Body of pancreas (tissue), 4 donors: ENCODE results near the gene SLMAP. TPM values are rescaled to one million over a fixed set of nuclear protein-coding genes. Genes with fewer than 3 reads are reported as not detected.

Source experiments
- ATAC-seq: fragments of 150-250 bp; one replicate; pipeline ENCODE4 v1.9.1; 2016
- DNase-seq, 4 donors: peaks; one replicate each; pipeline ENCODE4 v3.0.0-alpha.2; 2019
- H3K27ac ChIP-seq, 4 donors: fragments of 200-600 bp; sonication (generic); 1 replicate in 3 of 4; 2 replicates in 1 of 4; pipeline versions ENCODE4 v1.5.1 to v1.6.1; 2016 to 2019; ENCODE audit warnings: mild to moderate bottlenecking in 1 of 4, mixed read lengths in 1 of 4, moderate library complexity in 1 of 4
- H3K27me3 ChIP-seq, 2 donors: fragments of 200-600 bp; sonication (generic); one replicate each; pipeline ENCODE4 v1.6.0; 2016; ENCODE audit warnings: mild to moderate bottlenecking in 1 of 2
- H3K36me3 ChIP-seq, 2 donors: fragments of 200-600 bp; sonication (generic); replicated peaks in 1 of 2; 2 replicates each; pipeline ENCODE4 v1.5.1; 2016; ENCODE audit warnings: low read depth in 2 of 2; ENCODE audit not compliant: insufficient read depth in 1 of 2
- H3K4me1 ChIP-seq: fragments of 200-600 bp; sonication (generic); one replicate; pipeline ENCODE4 v1.6.0; 2016
- H3K4me3 ChIP-seq, 2 donors: fragments of 200-600 bp; sonication (generic); 1 replicate in 1 of 2; 2 replicates in 1 of 2; pipeline ENCODE4 v1.5.1; 2016 to 2019
- H3K9me3 ChIP-seq, 3 donors: fragments of 200-600 bp; sonication (generic); 1 replicate in 2 of 3; 2 replicates in 1 of 3; pipeline ENCODE4 v1.5.1; 2016
- POLR2A ChIP-seq, 3 donors: fragments of 450-650 bp; IDR thresholded peaks; one replicate each; pipeline ENCODE4 v1.6.1; 2016; ENCODE audit warnings: antibody characterized with exemption in 3 of 3, mild to moderate bottlenecking in 2 of 3
- WGBS, 2 donors: methylation state at CpG; one replicate each; pipeline ENCODE4 v1.1.5; 2017; 5-methylcytosine and 5-hydroxymethylcytosine counted together
- intact Hi-C: fragments of 100-400 bp; cut with DNase I; formaldehyde crosslinking; loops from one replicate; pipeline ENCODE4 v1.15.1; 2023
- total RNA-seq, 2 donors: library from RNA; depleted of rRNA; stranded (reverse); fragments of >200 nt; gene quantifications; one replicate each; pipeline ENCODE4 v1.1.0, GENCODE V29; 2016
- TF ChIP-seq, protein P1 (sequence below), 7 experiments: fragments of 450-650 bp in 4 of 7; fragments of 200-600 bp in 3 of 7; sonication (generic) in 3 of 7; IDR thresholded peaks; one replicate each; pipeline ENCODE4 v1.5.1; 2016 to 2019; ENCODE audit warnings: antibody characterized with exemption in 7 of 7

SLMAP gene
- total RNA-seq, 2 donors from 2014 or later: 36.6 TPM

DNA sequence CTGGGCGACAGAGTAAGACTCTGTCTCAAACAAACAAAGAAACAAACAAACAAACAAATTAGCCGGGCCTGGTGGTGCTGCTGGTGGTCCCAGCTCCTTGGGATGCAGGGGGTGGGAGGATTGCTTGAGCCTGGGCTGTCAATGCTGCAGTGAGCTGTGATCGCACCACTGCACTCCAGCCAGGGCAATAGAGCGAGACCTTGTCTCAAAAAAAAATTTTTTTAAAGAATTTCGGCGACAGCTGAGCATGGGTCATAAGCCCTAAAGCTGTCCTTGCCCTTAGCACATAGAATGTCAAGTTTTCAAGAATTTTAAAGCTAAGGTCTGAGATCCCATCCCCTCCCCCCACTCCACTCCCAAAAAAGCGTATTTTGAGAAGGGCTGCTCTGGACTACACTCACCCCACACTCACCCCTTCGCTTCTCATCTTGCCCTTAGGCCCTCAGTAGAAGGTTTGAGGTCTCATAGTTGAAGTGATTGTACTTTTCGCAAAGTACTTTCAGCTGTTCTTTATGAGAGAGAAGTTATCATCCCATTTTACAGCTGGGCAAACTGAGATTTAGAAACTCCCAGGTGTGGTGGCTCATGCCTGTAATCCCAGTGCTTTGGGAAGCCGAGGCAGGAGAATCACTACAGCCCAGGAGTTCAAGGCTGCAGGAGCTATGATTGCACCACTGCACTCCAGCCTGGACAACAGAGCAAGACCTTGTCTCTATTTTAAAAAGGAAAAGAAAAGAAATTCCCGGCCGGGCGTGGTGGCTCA is 217.8 kb downstream of the SLMAP start:
- Histone ChIP-seq H3K27me3 (no peaks in the 10 kb centered on the region), H3K4me3 (no peak overlapping the region), H3K36me3 (no peaks in the 10 kb centered on the region), H3K4me1 (no peaks in the 10 kb centered on the region), H3K27ac (no peak overlapping the region), H3K9me3 (no peaks in the 10 kb centered on the region)
- DNase-seq: no peak
- TF ChIP-seq, protein P1, sequence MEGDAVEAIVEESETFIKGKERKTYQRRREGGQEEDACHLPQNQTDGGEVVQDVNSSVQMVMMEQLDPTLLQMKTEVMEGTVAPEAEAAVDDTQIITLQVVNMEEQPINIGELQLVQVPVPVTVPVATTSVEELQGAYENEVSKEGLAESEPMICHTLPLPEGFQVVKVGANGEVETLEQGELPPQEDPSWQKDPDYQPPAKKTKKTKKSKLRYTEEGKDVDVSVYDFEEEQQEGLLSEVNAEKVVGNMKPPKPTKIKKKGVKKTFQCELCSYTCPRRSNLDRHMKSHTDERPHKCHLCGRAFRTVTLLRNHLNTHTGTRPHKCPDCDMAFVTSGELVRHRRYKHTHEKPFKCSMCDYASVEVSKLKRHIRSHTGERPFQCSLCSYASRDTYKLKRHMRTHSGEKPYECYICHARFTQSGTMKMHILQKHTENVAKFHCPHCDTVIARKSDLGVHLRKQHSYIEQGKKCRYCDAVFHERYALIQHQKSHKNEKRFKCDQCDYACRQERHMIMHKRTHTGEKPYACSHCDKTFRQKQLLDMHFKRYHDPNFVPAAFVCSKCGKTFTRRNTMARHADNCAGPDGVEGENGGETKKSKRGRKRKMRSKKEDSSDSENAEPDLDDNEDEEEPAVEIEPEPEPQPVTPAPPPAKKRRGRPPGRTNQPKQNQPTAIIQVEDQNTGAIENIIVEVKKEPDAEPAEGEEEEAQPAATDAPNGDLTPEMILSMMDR (IDR thresholded peaks at IDR 0.05): no peak
- no peak for TF ChIP-seq POLR2A (IDR thresholded peaks at IDR 0.05)
- 89 to 91% methylated on average over 13 of the region's 13 CpGs for WGBS, 2 donors
- intact Hi-C loops: no loop called here
- no peak for ATAC-seq

- no peaks in the 10 kb centered on the region for H3K27me3 ChIP-seq
- H3K4me1 ChIP-seq: no peaks in the 10 kb centered on the region
- no peaks in the 10 kb centered on the region for H3K9me3 ChIP-seq
- ATAC-seq: peak; percentile 27
- WGBS, 2 donors: 70% methylated on average over 6 of the region's 6 CpGs
- DNase-seq: peak in 1 of 4 donors; percentile 25
- H3K36me3 ChIP-seq: no peaks in the 10 kb centered on the region
- H3K27ac ChIP-seq: no peak overlapping the region
- intact Hi-C loops: no loop called here
- no peak for TF ChIP-seq POLR2A (IDR thresholded peaks at IDR 0.05)
- TF ChIP-seq, protein P1 (IDR thresholded peaks at IDR 0.05): no peak
- no peak overlapping the region for H3K4me3 ChIP-seq
Measured at GRCh38 chr3:57974796-57975388, 218.8 kb downstream of the SLMAP start.

- no peak for DNase-seq
Measured at GRCh38 chr3:57977818-57978235, 221.7 kb downstream of the SLMAP start.

GRCh38 chr3:57978316-57978715 is 222.2 kb downstream of the SLMAP start:
- TF ChIP-seq, protein P1 (IDR thresholded peaks at IDR 0.05): no peak
- no peak for TF ChIP-seq POLR2A (IDR thresholded peaks at IDR 0.05)
- H3K4me1 ChIP-seq: no peaks in the 10 kb centered on the region
- no peaks in the 10 kb centered on the region for H3K36me3 ChIP-seq
- no peak overlapping the region for H3K27ac ChIP-seq
- H3K9me3 ChIP-seq: no peaks in the 10 kb centered on the region
- no peaks in the 10 kb centered on the region for H3K27me3 ChIP-seq
- DNase-seq (no peak), ATAC-seq (no peak)
- intact Hi-C loops: no loop called here
- no peak overlapping the region for H3K4me3 ChIP-seq
- WGBS, 2 donors: 66 to 70% methylated on average over 8 of the region's 8 CpGs

More at GRCh38 chr3:57977818-57978235, 221.7 kb downstream of the SLMAP start:
- Histone ChIP-seq H3K4me3 (no peak overlapping the region), H3K27ac (no peak overlapping the region), H3K9me3 (no peaks in the 10 kb centered on the region), H3K36me3 (no peaks in the 10 kb centered on the region), H3K27me3 (no peaks in the 10 kb centered on the region), H3K4me1 (no peaks in the 10 kb centered on the region)
- no peak for ATAC-seq
- intact Hi-C loops: no loop called here
- 38 to 43% methylated on average over 4 of the region's 4 CpGs for WGBS, 2 donors
- TF ChIP-seq, protein P1 (IDR thresholded peaks at IDR 0.05): no peak
- TF ChIP-seq POLR2A (IDR thresholded peaks at IDR 0.05): no peak

Other genes with a start within 250 kb of the SLMAP start
- gene DNAH12, start 212.0 kb upstream of the SLMAP start, total RNA-seq: under 1 TPM; 0.52 to 0.99 TPM
- gene PDE12, start 200.0 kb upstream of the SLMAP start, total RNA-seq: 10 to 100 TPM in 1 of 2 donors, 1 to 10 TPM in 1; 7.5 to 13.5 TPM
- 10 to 100 TPM; 62.0 to 90.3 TPM for gene ARF4, start 159.0 kb upstream of the SLMAP start, total RNA-seq
- 1 to 10 TPM; 5.9 to 9.9 TPM for gene DENND6A, start 63.2 kb upstream of the SLMAP start, total RNA-seq